Endodermal cell (in vitro differentiated cells): ENCODE data around the gene GP1BA. TPM values are rescaled to one million over a fixed set of nuclear protein-coding genes. Genes with fewer than 3 reads are reported as not detected.

Experiments
- DNase-seq: peaks from one replicate; pipeline ENCODE4 v3.0.0-alpha.2; 2017
- H3K27ac ChIP-seq: 2 replicates; pipeline ENCODE4 v1.5.1; 2013; ENCODE audit warnings: mild to moderate bottlenecking, low read depth, low read length, moderate library complexity
- H3K27me3 ChIP-seq: 2 replicates; pipeline ENCODE4 v1.6.1; 2013; ENCODE audit warnings: mild to moderate bottlenecking, low read length, moderate library complexity; ENCODE audit not compliant: insufficient read depth, control insufficient read depth, poor library complexity, severe bottlenecking
- H3K36me3 ChIP-seq: 2 replicates; pipeline ENCODE4 v1.7.0; 2013; ENCODE audit warnings: mild to moderate bottlenecking, low read length, moderate library complexity; ENCODE audit not compliant: control insufficient read depth, insufficient read depth
- H3K4me1 ChIP-seq: one replicate; pipeline ENCODE4 v1.7.0; 2013; ENCODE audit warnings: low read length; ENCODE audit not compliant: control insufficient read depth, insufficient read depth
- H3K4me3 ChIP-seq: 2 replicates; pipeline ENCODE4 v1.5.1; 2013; ENCODE audit warnings: mild to moderate bottlenecking, low read length, moderate library complexity
- H3K9ac ChIP-seq: 2 replicates; pipeline ENCODE4 v1.6.1; 2013; ENCODE audit warnings: mild to moderate bottlenecking, low read length, moderate library complexity; ENCODE audit not compliant: poor library complexity, severe bottlenecking; ENCODE audit errors: extremely low read depth
- H3K9me3 ChIP-seq: 2 replicates; pipeline ENCODE4 v1.6.1; 2013; ENCODE audit warnings: mild to moderate bottlenecking, low read length, moderate library complexity; ENCODE audit not compliant: control insufficient read depth
- H3K27ac Mint-ChIP-seq: 2 replicates; pipeline ENCODE4 v1.8.0; 2020; ENCODE audit warnings: mixed read lengths
- H3K27me3 Mint-ChIP-seq: 2 replicates; pipeline ENCODE4 v1.8.0; 2021; ENCODE audit warnings: mild to moderate bottlenecking, mixed read lengths; ENCODE audit not compliant: insufficient read depth
- H3K36me3 Mint-ChIP-seq: 2 replicates; pipeline ENCODE4 v1.8.0; 2020; ENCODE audit warnings: low read depth, mixed read lengths
- H3K4me1 Mint-ChIP-seq: 2 replicates; pipeline ENCODE4 v1.8.0; 2020; ENCODE audit warnings: mixed read lengths
- H3K4me3 Mint-ChIP-seq: 2 replicates; pipeline ENCODE4 v1.8.0; 2020; ENCODE audit warnings: mild to moderate bottlenecking, moderate library complexity, mixed read lengths
- H3K9me3 Mint-ChIP-seq: 2 replicates; pipeline ENCODE4 v1.8.0; 2020; ENCODE audit warnings: mild to moderate bottlenecking, mixed read lengths
- CTCF ChIP-seq: fragments of 200-600 bp; sonication (generic); conservative IDR thresholded peaks from 2 replicates; pipeline ENCODE4 v1.5.0; 2021; ENCODE audit warnings: antibody characterized with exemption, mild to moderate bottlenecking
- WGBS, 2 experiments: methylation state at CpG; one replicate each; pipeline versions ENCODE4 v1.1.5 to v1.1.7; 2013; ENCODE audit warnings: missing lambda C conversion rate in 2 of 2, mixed read lengths in 1 of 2; ENCODE audit not compliant: insufficient coverage in 1 of 2, insufficient read length in 1 of 2; 5-methylcytosine and 5-hydroxymethylcytosine counted together
- total RNA-seq, 2 donors: library from RNA; stranded (reverse); fragmentation: NEBNext Ultra II Directional in 1 of 2; extraction: Animal tissue kit (Norgen Biotek cat#: 25700) in 1 of 2; gene quantifications; 2 replicates in 1 of 2; 3 replicates in 1 of 2; pipeline ENCODE4 v1.2.1, GENCODE V29; 2021

Gene GP1BA
- total RNA-seq, 2 donors from 2014 or later = not detected

DNA sequence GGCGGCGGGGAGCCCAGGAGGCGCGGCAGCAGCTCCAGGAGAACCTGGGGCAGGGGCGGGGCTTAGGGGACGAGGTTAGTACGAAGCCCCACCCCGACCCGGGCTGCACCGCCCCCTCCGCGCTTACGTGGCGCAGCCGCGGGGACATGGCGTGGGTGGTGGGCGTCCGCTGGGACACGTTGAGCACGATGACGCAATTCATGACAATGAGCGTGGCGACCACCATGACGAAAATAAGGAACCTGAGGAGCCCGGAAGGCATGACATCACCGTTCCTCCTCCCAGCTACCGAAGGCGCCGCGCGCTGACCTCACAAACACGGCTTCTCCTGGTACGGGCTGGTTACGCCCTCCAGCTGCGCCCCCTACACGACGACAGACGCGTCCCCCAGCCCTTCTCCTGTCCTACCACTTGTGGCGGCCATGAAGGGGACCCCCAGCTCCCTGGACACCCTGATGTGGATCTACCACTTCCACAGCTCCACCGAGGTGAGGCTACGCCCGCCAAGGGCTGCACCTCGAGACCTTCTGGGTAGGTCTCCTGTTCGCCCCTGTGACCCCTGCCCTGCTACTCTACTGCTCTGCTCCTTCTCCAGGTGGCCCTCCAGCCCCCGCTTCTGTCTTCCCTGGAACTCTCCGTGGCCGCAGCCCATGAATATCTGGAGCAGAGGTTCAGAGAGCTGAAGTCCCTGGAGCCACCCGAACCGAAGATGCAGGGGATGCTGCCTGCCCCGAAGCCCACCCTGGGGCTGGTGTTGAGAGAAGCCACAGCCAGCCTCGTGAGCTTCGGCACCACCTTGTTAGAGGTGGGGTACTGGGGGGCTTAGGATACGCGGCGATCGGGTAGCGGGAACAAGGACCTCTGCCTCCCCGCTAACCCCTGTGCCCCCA is 32.5 kb upstream of the GP1BA start, which contains the start of gene C17orf107:
Gene C17orf107 (plus strand): TSS at position 196 of the 890 bp plus-strand sequence. CDS start 227 bp downstream, at position 423.
- Mint-ChIP-seq H3K27me3 (peaks cover 12% of the 10 kb centered on the region), H3K9me3 (no peaks in the 10 kb centered on the region), H3K4me1 (peaks cover 6% of the 10 kb centered on the region), H3K27ac (peak within 1 kb of the TSS; percentile 88), H3K36me3 (peaks cover 15% of the 10 kb centered on the region), H3K4me3 (peak within 1 kb of the TSS; percentile 68)
- TF ChIP-seq CTCF = no peak
- Histone ChIP-seq H3K27ac (peak within 1 kb of the TSS; percentile 17), H3K36me3 (peaks cover 9% of the 10 kb centered on the region), H3K9me3 (no peaks in the 10 kb centered on the region), H3K27me3 (no peaks in the 10 kb centered on the region), H3K4me1 (no peaks in the 10 kb centered on the region), H3K9ac (no peak within 1 kb of the TSS), H3K4me3 (no peak within 1 kb of the TSS)
- DNase-seq = peak; percentile 91
- 85 to 87% methylated on average over 50 to 60 of the region's 60 CpGs for WGBS, 2 experiments

GRCh38 chr17:4900231-4901107 is 31.6 kb upstream of the GP1BA start:
- H3K4me1 ChIP-seq = no peaks in the 10 kb centered on the region
- Mint-ChIP-seq H3K36me3 (peaks cover 12% of the 10 kb centered on the region), H3K4me1 (peaks cover 6% of the 10 kb centered on the region), H3K27me3 (peaks cover 16% of the 10 kb centered on the region), H3K4me3 (peak overlapping the region; percentile 68), H3K9me3 (no peaks in the 10 kb centered on the region), H3K27ac (no peak overlapping the region)
- peaks cover under 1% of the 10 kb centered on the region for H3K36me3 ChIP-seq
- no peaks in the 10 kb centered on the region for H3K27me3 ChIP-seq
- 93 to 96% methylated on average over 56 to 65 of the region's 65 CpGs for WGBS, 2 experiments
- H3K9ac ChIP-seq = no peak overlapping the region
- TF ChIP-seq CTCF = no peak
- H3K4me3 ChIP-seq = no peak overlapping the region
- DNase-seq = peak; percentile 97
- H3K9me3 ChIP-seq = no peaks in the 10 kb centered on the region
- H3K27ac ChIP-seq = no peak overlapping the region

GRCh38 chr17:4901108-4901647 is 30.9 kb upstream of the GP1BA start:
- H3K9me3 ChIP-seq = no peaks in the 10 kb centered on the region
- H3K27ac ChIP-seq = no peak overlapping the region
- no peaks in the 10 kb centered on the region for H3K27me3 ChIP-seq
- no peaks in the 10 kb centered on the region for H3K4me1 ChIP-seq
- DNase-seq = no peak
- Mint-ChIP-seq H3K27me3 (peaks cover 20% of the 10 kb centered on the region), H3K4me3 (peak overlapping the region; percentile 68), H3K9me3 (no peaks in the 10 kb centered on the region), H3K27ac (no peak overlapping the region), H3K36me3 (peaks cover 7% of the 10 kb centered on the region), H3K4me1 (peaks cover 6% of the 10 kb centered on the region)
- no peak overlapping the region for H3K9ac ChIP-seq
- whole genome bisulfite sequencing, 2 experiments = 96 to 98% methylated on average over 29 to 37 of the region's 37 CpGs
- no peak overlapping the region for H3K4me3 ChIP-seq
- no peak for TF ChIP-seq CTCF
- H3K36me3 ChIP-seq = no peaks in the 10 kb centered on the region
